SK-N-SH (cell line): Measurements from ENCODE around the gene BCL2L13.

Source experiments
- CHD2 ChIP-seq: fragments of 150-350 bp; IDR thresholded peaks from 2 replicates; pipeline ENCODE4 v1.6.1; 2018; ENCODE audit warnings: low read length; ENCODE audit not compliant: partially characterized antibody
- FOXJ3 ChIP-seq: sonication (generic); formaldehyde crosslinking; IDR thresholded peaks from 2 replicates; pipeline ENCODE4 v1.5.1; 2020; ENCODE audit warnings: mild to moderate bottlenecking, missing genetic modification reagents
- MXI1 ChIP-seq: IDR thresholded peaks from 2 replicates; pipeline ENCODE4 v1.6.1; 2012; ENCODE audit warnings: mild to moderate bottlenecking, low read depth, low read length, improper control_type of control experiment
- NFIC ChIP-seq: IDR thresholded peaks from 2 replicates; pipeline ENCODE4 v1.4.0; 2012; ENCODE audit warnings: borderline replicate concordance
- SIN3A ChIP-seq: IDR thresholded peaks from 2 replicates; pipeline ENCODE4 v1.6.1; 2012; ENCODE audit warnings: low read depth, mild to moderate bottlenecking, low read length, moderate library complexity, borderline replicate concordance
- TCF12 ChIP-seq: IDR thresholded peaks from 2 replicates; pipeline ENCODE4 v1.4.0; 2012
- TF ChIP-seq, protein P1 (sequence below): fragments of 200-600 bp; sonication (generic); IDR thresholded peaks from 2 replicates; pipeline ENCODE4 v1.6.1; 2017; ENCODE audit warnings: antibody characterized with exemption, mild to moderate bottlenecking, moderate library complexity
- TF ChIP-seq, protein P2 (sequence below): IDR thresholded peaks from 2 replicates; pipeline ENCODE4 v1.4.0; 2012; ENCODE audit warnings: low read depth, borderline replicate concordance

GRCh38 chr22:17772958-17773605 lies 134.5 kb downstream of the BCL2L13 start:
- TF ChIP-seq, protein P1, sequence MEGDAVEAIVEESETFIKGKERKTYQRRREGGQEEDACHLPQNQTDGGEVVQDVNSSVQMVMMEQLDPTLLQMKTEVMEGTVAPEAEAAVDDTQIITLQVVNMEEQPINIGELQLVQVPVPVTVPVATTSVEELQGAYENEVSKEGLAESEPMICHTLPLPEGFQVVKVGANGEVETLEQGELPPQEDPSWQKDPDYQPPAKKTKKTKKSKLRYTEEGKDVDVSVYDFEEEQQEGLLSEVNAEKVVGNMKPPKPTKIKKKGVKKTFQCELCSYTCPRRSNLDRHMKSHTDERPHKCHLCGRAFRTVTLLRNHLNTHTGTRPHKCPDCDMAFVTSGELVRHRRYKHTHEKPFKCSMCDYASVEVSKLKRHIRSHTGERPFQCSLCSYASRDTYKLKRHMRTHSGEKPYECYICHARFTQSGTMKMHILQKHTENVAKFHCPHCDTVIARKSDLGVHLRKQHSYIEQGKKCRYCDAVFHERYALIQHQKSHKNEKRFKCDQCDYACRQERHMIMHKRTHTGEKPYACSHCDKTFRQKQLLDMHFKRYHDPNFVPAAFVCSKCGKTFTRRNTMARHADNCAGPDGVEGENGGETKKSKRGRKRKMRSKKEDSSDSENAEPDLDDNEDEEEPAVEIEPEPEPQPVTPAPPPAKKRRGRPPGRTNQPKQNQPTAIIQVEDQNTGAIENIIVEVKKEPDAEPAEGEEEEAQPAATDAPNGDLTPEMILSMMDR: no peak
- TF ChIP-seq NFIC (no peak), TCF12 (no peak), FOXJ3 (CRISPR knock-in tag) (no peak), MXI1 (no peak), CHD2 (no peak), SIN3A (no peak)
- TF ChIP-seq, protein P2, sequence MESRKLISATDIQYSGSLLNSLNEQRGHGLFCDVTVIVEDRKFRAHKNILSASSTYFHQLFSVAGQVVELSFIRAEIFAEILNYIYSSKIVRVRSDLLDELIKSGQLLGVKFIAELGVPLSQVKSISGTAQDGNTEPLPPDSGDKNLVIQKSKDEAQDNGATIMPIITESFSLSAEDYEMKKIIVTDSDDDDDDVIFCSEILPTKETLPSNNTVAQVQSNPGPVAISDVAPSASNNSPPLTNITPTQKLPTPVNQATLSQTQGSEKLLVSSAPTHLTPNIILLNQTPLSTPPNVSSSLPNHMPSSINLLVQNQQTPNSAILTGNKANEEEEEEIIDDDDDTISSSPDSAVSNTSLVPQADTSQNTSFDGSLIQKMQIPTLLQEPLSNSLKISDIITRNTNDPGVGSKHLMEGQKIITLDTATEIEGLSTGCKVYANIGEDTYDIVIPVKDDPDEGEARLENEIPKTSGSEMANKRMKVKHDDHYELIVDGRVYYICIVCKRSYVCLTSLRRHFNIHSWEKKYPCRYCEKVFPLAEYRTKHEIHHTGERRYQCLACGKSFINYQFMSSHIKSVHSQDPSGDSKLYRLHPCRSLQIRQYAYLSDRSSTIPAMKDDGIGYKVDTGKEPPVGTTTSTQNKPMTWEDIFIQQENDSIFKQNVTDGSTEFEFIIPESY: no peak
